Ishikawa (cell line): ENCODE data around the gene KRTAP10-1.
A peak's percentile ranks its signal among the peaks of the same experiment; 100 is the strongest.

Experiments used
- CEBPB ChIP-seq: IDR thresholded peaks from 2 replicates; pipeline ENCODE4 v1.6.1; 2012
- CREB1 ChIP-seq: IDR thresholded peaks from 2 replicates; pipeline ENCODE4 v1.6.1; 2012; ENCODE audit warnings: low read depth
- EGR1 ChIP-seq: IDR thresholded peaks from 2 replicates; pipeline ENCODE4 v1.6.1; 2012
- EP300 ChIP-seq: IDR thresholded peaks from 2 replicates; pipeline ENCODE4 v1.6.1; 2012; ENCODE audit warnings: borderline replicate concordance
- FOXM1 ChIP-seq: IDR thresholded peaks from 2 replicates; pipeline ENCODE4 v1.6.1; 2012; ENCODE audit warnings: low read depth, borderline replicate concordance
- NFIC ChIP-seq: IDR thresholded peaks from 2 replicates; pipeline ENCODE4 v1.6.1; 2012
- RAD21 ChIP-seq: IDR thresholded peaks from 2 replicates; pipeline ENCODE4 v1.6.1; 2012; ENCODE audit warnings: low read depth
- REST ChIP-seq: IDR thresholded peaks from 2 replicates; pipeline ENCODE4 v1.6.1; 2012; ENCODE audit warnings: low read depth, mild to moderate bottlenecking
- TAF1 ChIP-seq: IDR thresholded peaks from 2 replicates; pipeline ENCODE4 v1.6.1; 2012; ENCODE audit warnings: low read depth, mild to moderate bottlenecking
- TCF12 ChIP-seq: IDR thresholded peaks from 2 replicates; pipeline ENCODE4 v1.6.1; 2012; ENCODE audit warnings: low read depth
- TEAD4 ChIP-seq: IDR thresholded peaks from 2 replicates; pipeline ENCODE4 v1.6.1; 2012
- YY1 ChIP-seq: IDR thresholded peaks from 2 replicates; pipeline ENCODE4 v1.6.1; 2012; ENCODE audit warnings: low read depth
- ZBTB7A ChIP-seq: IDR thresholded peaks from 2 replicates; pipeline ENCODE4 v1.6.1; 2012; ENCODE audit warnings: low read depth
- TF ChIP-seq, protein P1 (sequence below): IDR thresholded peaks from 2 replicates; pipeline ENCODE4 v1.6.1; 2012
- TF ChIP-seq, protein P2 (sequence below): IDR thresholded peaks from 2 replicates; pipeline ENCODE4 v1.6.1; 2012

The KRTAP10-1 gene

DNA sequence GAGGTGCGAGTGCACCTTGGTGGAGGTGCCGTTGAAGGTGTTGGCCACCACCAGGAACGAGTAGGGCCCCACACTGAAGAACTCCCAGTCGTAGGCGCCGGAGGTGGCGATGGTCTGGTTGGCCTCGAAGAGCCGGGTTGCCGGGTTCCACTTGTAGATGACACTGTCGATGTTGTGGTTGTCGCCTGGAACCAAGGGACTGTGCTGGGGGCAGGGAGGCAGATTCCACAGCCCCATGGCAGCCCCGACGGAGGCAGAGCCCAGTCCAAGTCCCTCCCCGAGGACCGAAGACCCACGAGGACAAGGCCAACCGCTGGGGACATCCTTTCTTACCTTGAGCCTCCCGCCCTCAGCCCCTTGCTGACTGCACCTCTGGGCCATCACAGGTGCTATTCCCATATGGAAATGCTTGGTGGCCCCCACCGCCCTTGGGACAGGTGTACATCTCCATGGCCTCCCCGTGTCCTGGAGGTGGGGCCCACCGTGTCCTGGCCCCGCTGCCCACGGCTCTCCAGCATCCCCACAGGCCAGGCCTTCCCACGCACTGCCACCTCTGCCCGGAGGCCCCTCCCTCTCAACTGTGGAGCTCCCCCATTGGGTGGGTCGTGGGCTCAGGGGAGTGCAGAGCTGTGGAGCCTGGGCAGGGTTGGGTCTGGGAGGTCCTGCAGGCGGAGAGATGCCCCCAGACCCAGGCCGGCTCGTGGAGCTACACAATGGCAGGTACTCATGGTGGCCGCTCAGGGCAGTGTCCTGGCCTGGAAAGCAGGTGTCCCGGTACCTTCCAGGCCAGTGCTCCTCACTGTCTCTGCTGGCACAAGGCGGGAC, 17.9 kb downstream of the KRTAP10-1 start:
- TF ChIP-seq CEBPB (no peak), RAD21 (no peak), TEAD4 (no peak), EGR1 (no peak), ZBTB7A (no peak), FOXM1 (no peak), NFIC (no peak), CREB1 (no peak), EP300 (no peak), TAF1 (no peak), TCF12 (no peak), REST (no peak), YY1 (no peak)
- TF ChIP-seq, protein P1, sequence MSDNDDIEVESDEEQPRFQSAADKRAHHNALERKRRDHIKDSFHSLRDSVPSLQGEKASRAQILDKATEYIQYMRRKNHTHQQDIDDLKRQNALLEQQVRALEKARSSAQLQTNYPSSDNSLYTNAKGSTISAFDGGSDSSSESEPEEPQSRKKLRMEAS = no peak
- TF ChIP-seq, protein P2, sequence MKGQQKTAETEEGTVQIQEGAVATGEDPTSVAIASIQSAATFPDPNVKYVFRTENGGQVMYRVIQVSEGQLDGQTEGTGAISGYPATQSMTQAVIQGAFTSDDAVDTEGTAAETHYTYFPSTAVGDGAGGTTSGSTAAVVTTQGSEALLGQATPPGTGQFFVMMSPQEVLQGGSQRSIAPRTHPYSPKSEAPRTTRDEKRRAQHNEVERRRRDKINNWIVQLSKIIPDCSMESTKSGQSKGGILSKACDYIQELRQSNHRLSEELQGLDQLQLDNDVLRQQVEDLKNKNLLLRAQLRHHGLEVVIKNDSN = no peak

DNA sequence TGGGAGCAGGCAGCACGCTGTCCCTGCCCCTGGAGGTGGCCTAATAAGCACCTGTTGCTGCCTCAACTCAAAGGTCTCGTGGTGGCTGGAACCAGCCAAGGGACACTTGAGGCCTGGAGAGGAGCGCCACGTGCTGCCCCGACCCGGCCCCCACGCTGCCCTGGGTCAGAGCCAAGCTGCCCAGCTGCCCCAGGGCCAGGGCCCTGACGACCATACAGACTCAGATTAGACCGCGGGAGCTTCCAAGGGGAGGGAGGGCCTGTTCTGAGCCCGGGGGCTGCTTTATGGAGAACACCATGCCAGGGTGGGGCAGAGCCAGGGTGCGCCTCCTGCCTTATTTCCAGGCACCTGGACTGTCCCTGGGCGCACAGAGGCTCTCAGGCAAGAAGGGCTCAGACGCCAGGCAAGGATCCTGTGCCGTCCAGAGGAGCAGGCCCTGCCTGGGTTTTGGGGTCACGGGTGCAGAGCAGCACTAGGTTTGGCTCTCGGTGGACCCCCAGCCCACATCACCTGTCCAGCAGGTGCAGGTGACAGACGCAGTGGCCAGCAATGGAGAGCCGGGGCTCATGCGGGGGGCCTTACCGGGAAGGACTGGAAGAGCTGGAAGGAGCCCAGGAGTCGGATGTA, 18.6 kb downstream of the KRTAP10-1 start:
- no peak for TF ChIP-seq NFIC
- TF ChIP-seq EP300 = no peak
- TF ChIP-seq, protein P1 = no peak
- TF ChIP-seq YY1 = no peak
- TF ChIP-seq EGR1 = no peak
- TF ChIP-seq TCF12 = no peak
- TF ChIP-seq TEAD4 = no peak
- no peak for TF ChIP-seq REST
- TF ChIP-seq, protein P2 = no peak
- TF ChIP-seq FOXM1 = no peak
- no peak for TF ChIP-seq CEBPB

- no peak for TF ChIP-seq FOXM1
- TF ChIP-seq REST = no peak
- TF ChIP-seq, protein P1 = peak; percentile 47; the same call in 1 of the 2 replicates
- TF ChIP-seq TEAD4 = 0 out of 2 replicates have a peak, but pooled peaks have one; percentile 15
These were observed 19.4 kb downstream of the KRTAP10-1 start for GRCh38 chr21:44520326-44521300.
